Measurements from ENCODE around the gene CASKIN2. TPM values are rescaled to one million over a fixed set of nuclear protein-coding genes. Genes with fewer than 3 reads are reported as not detected.
A peak's percentile ranks its signal among the peaks of the same experiment; 100 is the strongest.
"Not testable (repeated sequence)": the region's sequence is repeated elsewhere in the genome, so short reads cannot be mapped to it uniquely, and the experiment has no call there.

Gene CASKIN2
- total RNA-seq, 1 experiment from 2014 or later: 40.0 TPM

GRCh38 chr17:75480281-75480680, 35.1 kb downstream of the CASKIN2 start:
- in situ Hi-C loops (cut with HindIII; ENCODE audit: low pct_unique_long_range_greater_than_20kb, low sequenced_read_pairs): no loop called here
- no TSS peak for BruUV-seq (replicated peaks)

GRCh38 chr17:75478508-75478907, 36.8 kb downstream of the CASKIN2 start:
- no peak overlapping the region for H3K27ac ChIP-seq (ENCODE audit: low read length)
- H3K4me3 ChIP-seq (ENCODE audit: low read depth in 2 of 2, low read length in 2 of 2): no peak overlapping the region
- no peak for TF ChIP-seq CTCF (IDR thresholded peaks at IDR 0.05)
- TF ChIP-seq SIN3A (IDR thresholded peaks at IDR 0.05; ENCODE audit: borderline replicate concordance, insufficient read depth, low read depth, low read length): no peak
- TF ChIP-seq, protein P1, sequence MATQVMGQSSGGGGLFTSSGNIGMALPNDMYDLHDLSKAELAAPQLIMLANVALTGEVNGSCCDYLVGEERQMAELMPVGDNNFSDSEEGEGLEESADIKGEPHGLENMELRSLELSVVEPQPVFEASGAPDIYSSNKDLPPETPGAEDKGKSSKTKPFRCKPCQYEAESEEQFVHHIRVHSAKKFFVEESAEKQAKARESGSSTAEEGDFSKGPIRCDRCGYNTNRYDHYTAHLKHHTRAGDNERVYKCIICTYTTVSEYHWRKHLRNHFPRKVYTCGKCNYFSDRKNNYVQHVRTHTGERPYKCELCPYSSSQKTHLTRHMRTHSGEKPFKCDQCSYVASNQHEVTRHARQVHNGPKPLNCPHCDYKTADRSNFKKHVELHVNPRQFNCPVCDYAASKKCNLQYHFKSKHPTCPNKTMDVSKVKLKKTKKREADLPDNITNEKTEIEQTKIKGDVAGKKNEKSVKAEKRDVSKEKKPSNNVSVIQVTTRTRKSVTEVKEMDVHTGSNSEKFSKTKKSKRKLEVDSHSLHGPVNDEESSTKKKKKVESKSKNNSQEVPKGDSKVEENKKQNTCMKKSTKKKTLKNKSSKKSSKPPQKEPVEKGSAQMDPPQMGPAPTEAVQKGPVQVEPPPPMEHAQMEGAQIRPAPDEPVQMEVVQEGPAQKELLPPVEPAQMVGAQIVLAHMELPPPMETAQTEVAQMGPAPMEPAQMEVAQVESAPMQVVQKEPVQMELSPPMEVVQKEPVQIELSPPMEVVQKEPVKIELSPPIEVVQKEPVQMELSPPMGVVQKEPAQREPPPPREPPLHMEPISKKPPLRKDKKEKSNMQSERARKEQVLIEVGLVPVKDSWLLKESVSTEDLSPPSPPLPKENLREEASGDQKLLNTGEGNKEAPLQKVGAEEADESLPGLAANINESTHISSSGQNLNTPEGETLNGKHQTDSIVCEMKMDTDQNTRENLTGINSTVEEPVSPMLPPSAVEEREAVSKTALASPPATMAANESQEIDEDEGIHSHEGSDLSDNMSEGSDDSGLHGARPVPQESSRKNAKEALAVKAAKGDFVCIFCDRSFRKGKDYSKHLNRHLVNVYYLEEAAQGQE (IDR thresholded peaks at IDR 0.05; ENCODE audit: insufficient read depth in 1 of 2, low read depth in 2 of 2, low read length in 1 of 2): no peak
- intact Hi-C loops (cut with micrococcal nuclease; ENCODE audit: unreplicated experiment): no loop called here
- POLR2A ChIA-PET: no interaction called here
- ATAC-seq (no peak), DNase-seq (ENCODE audit: low read depth, low spot score) (no peak)
- in situ Hi-C loops (cut with HindIII; ENCODE audit: low pct_unique_long_range_greater_than_20kb, low sequenced_read_pairs): no loop called here
- H3K9me3 ChIP-seq (ENCODE audit: control insufficient read depth, insufficient read depth, low read depth, low read length): no peaks in the 10 kb centered on the region
- H3K27me3 ChIP-seq (ENCODE audit: control insufficient read depth, insufficient read depth, low read length): no peaks in the 10 kb centered on the region
- no peaks in the 10 kb centered on the region for H3K4me1 ChIP-seq (ENCODE audit: control insufficient read depth, insufficient read depth, low read length)
- TSS peak; percentile 62 for BruUV-seq (replicated peaks)
- H3K36me3 ChIP-seq (ENCODE audit: control insufficient read depth, insufficient read depth, low read length): no peaks in the 10 kb centered on the region
- CTCF ChIA-PET: no interaction called here

More at GRCh38 chr17:75480281-75480680, 35.1 kb downstream of the CASKIN2 start:
- intact Hi-C loops (cut with micrococcal nuclease; ENCODE audit: unreplicated experiment): no loop called here
- ATAC-seq: no peak
- TF ChIP-seq, protein P1 (IDR thresholded peaks at IDR 0.05; ENCODE audit: insufficient read depth in 1 of 2, low read depth in 2 of 2, low read length in 1 of 2): no peak
- TF ChIP-seq CTCF (IDR thresholded peaks at IDR 0.05): no peak
- no peak for TF ChIP-seq POLR2AphosphoS5 (IDR thresholded peaks at IDR 0.05; ENCODE audit: low read depth, low read length)
- no peak for TF ChIP-seq TCF7L2 (IDR thresholded peaks at IDR 0.05; ENCODE audit: low read depth, low read length)
- no peak for TF ChIP-seq SIN3A (IDR thresholded peaks at IDR 0.05; ENCODE audit: borderline replicate concordance, insufficient read depth, low read depth, low read length)
- ChIA-PET CTCF (no interaction called here), POLR2A (interaction anchor here (0.6 kb wide), 1 partner anchor 45 kb away, joined by 7 read pairs; the partner anchor contains the start of gene LLGL2)
- Histone ChIP-seq H3K27me3 (ENCODE audit: control insufficient read depth, insufficient read depth, low read length) (no peaks in the 10 kb centered on the region), H3K4me3 (ENCODE audit: low read depth in 2 of 2, low read length in 2 of 2) (no peak overlapping the region), H3K9me3 (ENCODE audit: control insufficient read depth, insufficient read depth, low read depth, low read length) (no peaks in the 10 kb centered on the region), H3K36me3 (ENCODE audit: control insufficient read depth, insufficient read depth, low read length) (no peaks in the 10 kb centered on the region), H3K27ac (ENCODE audit: low read length) (no peak overlapping the region), H3K4me1 (ENCODE audit: control insufficient read depth, insufficient read depth, low read length) (no peaks in the 10 kb centered on the region)
- DNase-seq (ENCODE audit: low read depth, low spot score): no peak

GRCh38 chr17:75477490-75477862, 37.9 kb downstream of the CASKIN2 start:
- ATAC-seq; H3K27ac ChIP-seq (ENCODE audit: low read length); intact Hi-C loops (cut with micrococcal nuclease; ENCODE audit: unreplicated experiment); H3K4me3 ChIP-seq (ENCODE audit: low read depth in 2 of 2, low read length in 2 of 2); in situ Hi-C loops (cut with HindIII; ENCODE audit: low pct_unique_long_range_greater_than_20kb, low sequenced_read_pairs); H3K9me3 ChIP-seq (ENCODE audit: control insufficient read depth, insufficient read depth, low read depth, low read length); POLR2A ChIA-PET; BruUV-seq (replicated peaks); DNase-seq (ENCODE audit: low read depth, low spot score); H3K4me1 ChIP-seq (ENCODE audit: control insufficient read depth, insufficient read depth, low read length); H3K36me3 ChIP-seq (ENCODE audit: control insufficient read depth, insufficient read depth, low read length); H3K27me3 ChIP-seq (ENCODE audit: control insufficient read depth, insufficient read depth, low read length): not testable (repeated sequence)
- CTCF ChIA-PET: interaction anchor here (0.5 kb wide), 1 partner anchor 151 kb away, joined by 6 read pairs; no protein-coding TSS in a partner anchor

Data from Panc1 (cell line).